GM18517 (cell line): ENCODE results near the gene CACNA1C.

Source experiments
- ATAC-seq: cut with Tn5 transposase; IDR thresholded peaks from one replicate; pipeline ENCODE4 v1.9.1; 2021; ENCODE audit warnings: mild to moderate bottlenecking, moderate library complexity; ENCODE audit not compliant: unreplicated experiment

Gene CACNA1C

GRCh38 chr12:2353691-2354090 is 300.9 kb downstream of the CACNA1C start:
- no peak for ATAC-seq

DNA sequence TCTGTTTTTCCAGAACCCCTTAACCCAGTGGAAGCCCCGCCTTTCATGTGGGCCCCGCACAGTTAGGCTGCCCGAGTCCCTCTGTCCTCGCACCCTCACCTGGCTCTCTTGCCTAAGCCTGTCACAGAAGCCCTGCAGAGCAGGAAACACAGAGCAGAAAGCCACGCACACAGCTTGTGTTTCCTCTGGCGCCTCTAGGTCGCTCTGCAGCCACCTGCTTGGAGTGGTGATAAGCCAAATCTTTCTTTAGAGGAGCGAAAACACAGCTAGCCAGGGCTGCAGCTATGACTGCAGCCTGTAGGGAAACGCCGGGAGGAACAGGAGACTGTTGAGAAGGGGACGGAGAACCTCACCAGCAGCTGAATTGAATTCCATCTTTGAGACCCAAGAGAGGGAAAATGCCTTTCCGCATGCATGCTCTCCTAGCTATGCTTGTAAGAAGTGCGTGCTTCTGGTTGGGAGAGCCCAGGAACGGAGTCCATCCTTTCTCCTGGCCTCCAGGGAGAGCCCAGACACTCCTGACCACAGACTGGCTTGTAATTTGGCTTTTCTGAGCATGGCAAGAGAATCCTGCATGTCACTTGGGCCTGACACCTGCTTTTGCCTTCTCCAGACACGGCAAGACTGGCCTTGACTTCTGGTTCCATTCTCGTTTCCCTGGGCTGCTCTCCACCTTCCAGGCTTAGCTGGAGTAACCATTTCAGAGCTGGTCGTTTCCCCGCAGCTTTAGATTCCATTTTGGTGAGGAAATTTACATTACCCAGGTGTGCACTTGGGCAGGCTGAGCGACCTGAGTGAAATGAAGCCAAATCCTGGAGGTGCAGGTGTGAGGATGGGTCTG is 301.6 kb downstream of the CACNA1C start:
- no peak for ATAC-seq

DNA sequence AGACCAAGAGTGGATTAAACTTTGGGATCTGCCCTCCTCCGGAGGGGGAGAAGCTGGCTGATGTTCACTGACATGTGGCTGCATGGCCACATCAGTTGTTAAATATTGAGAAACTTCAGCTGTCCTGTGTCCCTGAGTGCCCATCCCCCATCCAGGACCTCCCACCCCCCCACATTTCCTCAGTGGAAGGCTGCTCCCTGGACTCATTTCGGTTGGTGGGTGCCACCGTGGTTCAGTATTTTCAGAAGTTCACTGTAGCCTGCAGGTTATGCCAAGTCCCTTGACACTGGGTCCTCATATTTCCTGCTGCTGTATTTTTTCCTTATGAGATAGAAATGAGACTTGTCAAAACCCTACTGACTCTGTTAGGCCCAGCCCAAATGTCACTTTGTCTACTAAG is 302.4 kb downstream of the CACNA1C start:
- no peak for ATAC-seq

- no peak for ATAC-seq
Observed at GRCh38 chr12:2355604-2356003, 302.8 kb downstream of the CACNA1C start.

DNA sequence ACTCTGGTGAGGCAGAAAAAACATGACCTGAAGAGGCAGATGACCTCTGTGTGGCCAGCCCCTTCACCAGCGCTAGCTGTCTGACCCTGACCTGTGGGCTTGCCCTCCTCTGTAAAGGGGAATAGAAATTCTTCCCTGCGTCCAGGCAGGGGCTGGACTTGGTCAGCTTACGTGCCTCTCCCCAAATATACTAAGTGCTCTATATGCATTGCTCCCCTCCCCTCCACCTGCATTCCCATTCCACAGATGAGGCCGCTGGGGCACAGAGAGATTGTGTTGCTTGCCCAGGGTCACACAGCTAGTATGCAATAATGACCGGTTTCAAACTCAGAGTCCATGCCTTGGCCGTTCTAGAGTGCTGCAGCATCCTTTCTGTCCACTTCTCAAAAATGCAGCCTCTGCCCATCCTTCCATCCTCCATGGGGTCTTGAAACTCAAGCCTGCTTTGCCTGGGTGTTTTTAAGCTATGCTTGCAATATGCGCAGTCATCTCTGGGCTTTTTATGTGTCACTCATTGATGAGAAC is 303.9 kb downstream of the CACNA1C start:
- no peak for ATAC-seq

DNA sequence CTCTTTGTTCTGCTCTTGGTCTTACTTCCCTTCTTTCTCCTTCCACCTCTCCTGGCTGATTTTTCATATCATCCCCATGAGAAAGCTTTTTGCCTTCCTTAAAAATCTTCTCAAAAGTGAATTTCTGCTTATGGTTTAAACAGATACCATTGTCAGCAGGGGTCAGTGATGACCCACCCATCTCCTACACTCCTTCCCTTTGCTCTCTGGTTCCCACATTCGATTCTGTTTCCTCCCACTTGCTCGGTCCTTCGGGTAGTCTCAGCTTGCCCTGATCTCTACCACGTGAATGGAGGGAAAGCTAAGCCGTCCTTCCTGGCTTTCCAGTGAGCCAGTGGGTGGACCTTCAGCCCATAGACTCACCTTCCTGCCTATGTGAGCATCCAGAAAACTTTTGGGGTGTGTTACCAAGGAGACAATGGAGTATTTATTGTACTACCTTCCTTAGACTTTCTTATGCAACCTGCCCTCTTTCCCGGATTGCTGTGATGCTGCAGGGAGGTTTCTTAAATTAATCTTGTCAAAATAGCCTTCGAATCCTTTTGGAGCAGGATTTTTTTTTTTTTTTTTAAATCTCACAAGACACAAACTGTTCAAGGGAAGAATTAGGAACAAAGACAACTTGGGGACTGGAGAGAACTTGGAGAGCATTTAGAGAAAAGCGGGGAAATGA is 306.3 kb downstream of the CACNA1C start:
- no peak for ATAC-seq

DNA sequence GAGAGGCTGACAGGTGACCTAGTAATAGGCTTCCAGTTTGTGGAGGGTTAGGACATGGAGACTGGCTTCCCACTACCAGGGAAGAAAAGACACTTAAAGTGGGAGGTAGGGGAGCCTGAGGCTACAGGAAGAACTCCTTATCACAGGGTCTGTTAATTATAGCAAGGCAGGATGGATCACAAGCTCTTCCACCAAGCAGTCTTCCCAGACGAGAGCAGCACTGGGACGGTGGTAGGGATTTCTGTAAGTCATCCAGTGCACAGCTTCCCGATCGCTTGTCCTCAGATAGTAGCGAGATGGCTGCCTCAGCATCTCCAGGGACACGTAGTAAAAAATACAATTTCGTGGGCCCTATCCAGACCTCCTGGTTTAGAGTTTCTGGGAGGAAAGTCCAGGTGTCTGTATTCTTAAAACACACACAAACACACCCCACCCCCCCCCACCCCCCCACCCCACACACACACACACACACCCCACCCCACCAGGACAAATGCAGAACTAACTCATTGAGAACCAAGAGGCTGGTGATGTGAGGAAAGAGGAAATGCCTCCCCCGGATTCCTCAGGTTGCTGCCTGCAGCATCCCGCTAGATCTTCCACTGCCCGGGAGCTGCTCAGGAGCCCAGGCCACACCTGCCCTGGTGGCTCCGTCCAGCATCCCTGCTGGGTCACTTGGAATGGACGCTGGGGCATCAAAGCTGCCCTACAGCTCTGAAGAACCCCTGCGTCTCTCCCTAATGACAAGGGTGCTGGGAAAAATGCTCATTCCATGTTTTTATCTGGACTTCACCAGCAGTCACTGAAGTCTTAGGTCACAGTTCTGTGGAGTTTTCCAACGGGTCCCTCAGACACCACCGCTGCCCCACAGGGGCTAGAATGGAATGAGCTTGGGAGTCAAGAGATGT is 307.2 kb downstream of the CACNA1C start:
- no peak for ATAC-seq

GRCh38 chr12:2360630-2361170 is 307.9 kb downstream of the CACNA1C start:
- ATAC-seq, result no peak

GRCh38 chr12:2363836-2364609 is 311.2 kb downstream of the CACNA1C start:
- ATAC-seq, result no peak

DNA sequence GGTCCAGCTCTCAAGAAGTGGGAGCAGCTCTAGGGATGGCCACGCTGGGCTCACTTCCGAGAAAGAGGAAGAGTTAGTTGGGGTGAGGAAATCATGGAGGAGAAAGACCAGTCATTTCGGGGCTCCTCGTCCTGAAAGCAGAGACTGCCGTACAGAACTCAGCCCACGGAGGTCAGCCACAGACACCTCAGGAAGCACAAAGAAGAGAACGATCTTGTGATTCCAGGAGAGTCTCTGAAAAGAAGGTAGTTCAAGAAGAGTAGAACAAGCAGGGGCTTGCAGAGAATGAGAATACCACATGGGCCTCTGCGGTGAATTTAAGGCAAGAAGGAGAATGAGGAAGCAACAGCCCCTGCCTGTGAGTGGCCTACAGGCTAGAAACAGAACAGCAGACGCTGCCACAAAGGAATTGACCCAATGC is 311.9 kb downstream of the CACNA1C start:
- ATAC-seq, result no peak

DNA sequence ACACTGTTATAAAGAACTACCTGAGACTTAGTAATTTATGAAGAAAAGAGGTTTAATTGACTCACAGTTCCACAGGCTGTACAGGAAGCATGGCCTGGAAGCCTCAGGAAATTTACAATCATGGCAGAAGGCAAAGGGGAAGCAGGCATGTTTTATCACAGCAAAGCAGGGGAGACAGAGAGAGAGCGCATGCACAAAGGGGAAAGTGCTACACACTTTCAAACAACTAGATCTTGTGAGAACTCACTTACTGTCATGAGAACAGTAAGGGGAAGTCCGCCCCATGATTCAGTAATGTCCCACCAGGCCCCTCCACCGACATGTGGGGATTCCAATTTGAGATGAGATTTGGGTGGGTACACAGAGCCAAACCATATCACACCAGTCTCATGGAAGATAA is 313.9 kb downstream of the CACNA1C start:
- no peak for ATAC-seq

- no peak for ATAC-seq
Observed at GRCh38 chr12:2372178-2372577, 319.4 kb downstream of the CACNA1C start.

- no peak for ATAC-seq
Observed at GRCh38 chr12:2372735-2373134, 319.9 kb downstream of the CACNA1C start.

DNA sequence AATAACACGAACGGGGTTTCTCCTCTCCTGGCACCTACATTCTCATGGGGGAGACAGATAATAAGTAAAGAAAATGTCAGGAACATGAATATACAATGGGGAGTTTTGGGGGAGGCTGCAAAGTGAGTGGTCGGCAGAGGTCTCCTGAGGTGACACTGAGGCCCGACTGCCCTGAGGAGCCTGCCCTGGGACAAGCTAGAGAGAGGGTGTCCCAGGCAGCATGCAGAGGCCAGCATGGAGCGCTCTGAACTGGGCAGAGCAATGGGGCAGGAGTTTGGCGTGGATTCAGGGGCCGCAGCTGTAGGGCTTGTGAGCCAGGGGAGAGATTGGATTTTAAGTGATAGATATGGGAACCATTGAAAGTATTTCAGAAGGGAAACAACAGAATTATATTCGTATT is 320.5 kb downstream of the CACNA1C start:
- ATAC-seq, result no peak

DNA sequence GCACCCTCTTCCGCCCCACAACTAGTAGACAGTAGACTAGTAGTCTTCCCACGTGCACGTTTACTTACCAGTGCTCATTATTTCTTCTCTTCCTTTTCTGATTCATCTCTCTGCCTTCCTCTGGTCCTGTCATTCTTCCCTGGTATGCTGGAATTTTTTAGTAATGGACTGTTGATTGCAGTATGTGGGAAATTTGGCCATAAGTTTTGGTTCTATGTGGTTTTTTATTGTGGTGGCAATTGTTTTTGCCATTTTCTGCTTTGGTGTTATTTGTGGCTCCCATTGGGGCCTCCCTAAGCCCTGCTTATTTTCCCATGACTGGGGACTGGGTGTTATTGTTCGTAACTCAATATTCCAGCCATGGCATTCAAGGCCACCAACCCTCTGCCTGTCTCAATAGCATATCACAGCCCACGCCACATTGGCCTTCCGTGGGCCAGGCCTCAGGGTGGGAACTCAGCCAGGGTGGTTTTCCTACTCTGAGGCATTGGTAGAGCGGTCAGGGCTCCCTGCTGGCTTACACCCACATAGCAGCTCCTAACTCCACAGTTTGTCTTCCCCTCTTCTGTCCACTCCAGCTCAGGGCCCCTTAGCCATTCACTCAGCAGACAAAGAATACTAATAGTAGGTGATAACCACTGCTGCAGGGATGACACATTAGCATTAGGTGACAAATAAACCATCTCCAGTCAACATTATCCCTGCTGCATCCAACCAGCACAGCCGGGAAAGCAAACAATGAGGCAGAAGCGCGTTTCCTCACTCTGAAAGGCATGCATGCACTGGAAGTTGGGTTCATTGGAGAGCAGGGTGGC is 321.5 kb downstream of the CACNA1C start:
- no peak for ATAC-seq

GRCh38 chr12:2375871-2376270 is 323.1 kb downstream of the CACNA1C start:
- ATAC-seq, result no peak

DNA sequence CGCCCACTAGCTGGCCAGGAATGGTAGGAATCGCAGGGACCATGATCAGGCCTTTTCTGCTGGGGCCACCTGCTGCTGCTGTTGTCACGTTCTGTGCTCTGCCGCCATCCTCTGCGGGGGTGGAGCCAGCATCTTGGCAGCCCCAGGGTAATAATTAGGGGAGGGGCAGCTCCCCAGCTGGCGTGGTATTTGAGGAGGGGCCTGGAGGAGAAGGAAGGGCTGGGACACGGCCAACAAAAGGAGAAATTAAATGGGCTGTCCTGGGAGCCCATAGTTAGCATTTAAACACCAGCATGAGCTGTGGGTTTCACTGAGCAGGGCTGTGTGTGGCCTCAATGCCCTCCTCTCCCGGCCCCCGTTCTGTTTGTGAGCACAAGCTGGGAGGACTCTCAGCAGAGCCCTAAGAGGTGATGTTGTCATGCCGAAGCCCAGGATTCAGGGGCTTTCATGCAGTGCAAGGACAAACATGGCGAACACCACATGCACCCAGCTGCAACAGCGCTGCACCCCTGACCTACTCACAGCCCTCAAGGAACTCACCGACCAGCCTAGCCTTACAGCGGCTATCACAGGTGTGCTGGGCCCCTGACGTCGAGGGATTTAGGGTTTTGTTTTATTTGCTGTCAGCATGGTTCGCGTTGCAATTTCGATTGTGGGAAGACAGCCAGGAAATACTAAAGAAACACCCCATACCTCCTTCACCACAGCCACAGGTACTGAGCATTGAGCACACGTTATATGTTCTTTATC is 324.3 kb downstream of the CACNA1C start:
- no peak for ATAC-seq

DNA sequence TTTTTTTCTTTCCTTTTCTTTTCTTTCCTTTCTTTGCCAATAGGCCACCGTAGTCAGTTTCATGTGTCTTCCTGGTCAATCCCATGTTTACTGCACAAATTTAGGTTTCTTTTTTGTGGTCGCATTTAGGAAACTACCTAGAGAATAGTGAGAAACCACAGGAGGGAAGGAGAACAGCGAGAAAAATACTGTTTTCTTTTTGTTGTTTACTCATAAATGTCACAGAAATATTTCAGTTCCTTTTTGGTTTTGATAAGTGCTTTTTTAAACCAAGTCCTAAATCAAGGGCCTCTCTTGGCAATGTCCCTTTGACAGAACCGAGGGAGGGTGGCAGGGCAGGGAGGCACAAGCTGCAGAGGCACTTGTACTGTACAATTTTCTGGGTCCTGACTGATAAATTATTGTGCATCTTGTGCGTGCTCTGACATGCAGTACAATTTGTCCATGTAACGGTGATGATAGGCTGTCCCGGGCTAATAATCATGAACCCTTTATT is 326.1 kb downstream of the CACNA1C start:
- ATAC-seq, result no peak
